Heart left ventricle (tissue), 16 donors: ENCODE data around the gene SGK2. TPM values are rescaled to one million over a fixed set of nuclear protein-coding genes. Genes with fewer than 3 reads are reported as not detected.

Experiments used
- ATAC-seq, 4 donors: fragments of 200-7000 bp; cut with Tn5 transposase; one replicate each; pipeline ENCODE4 v1.9.1; 2020 to 2022; ENCODE audit warnings: moderate library complexity in 4 of 4, mild to moderate bottlenecking in 3 of 4, moderate number of reproducible peaks in 1 of 4
- DNase-seq, 5 donors: peaks; one replicate each; pipeline ENCODE4 v3.0.0-alpha.2; 2020
- H3K27ac ChIP-seq, 12 donors: fragments of 200-600 bp; sonication (generic) in 4 of 12; one replicate each; pipeline versions ENCODE4 v1.5.0 to v1.8.0; 2016 to 2022; ENCODE audit warnings: mild to moderate bottlenecking in 2 of 12
- H3K27me3 ChIP-seq, 9 donors: fragments of 200-600 bp; sonication (generic) in 2 of 9; one replicate each; pipeline versions ENCODE4 v1.5.1 to v1.8.0; 2016 to 2022; ENCODE audit warnings: mild to moderate bottlenecking in 3 of 9
- H3K36me3 ChIP-seq, 9 donors: fragments of 200-600 bp; sonication (generic) in 2 of 9; one replicate each; pipeline versions ENCODE4 v1.5.0 to v1.8.0; 2018 to 2022; ENCODE audit warnings: mild to moderate bottlenecking in 2 of 9
- H3K4me1 ChIP-seq, 12 donors: fragments of 200-600 bp; sonication (generic) in 4 of 12; one replicate each; pipeline versions ENCODE4 v1.5.0 to v1.8.0; 2016 to 2022; ENCODE audit warnings: mild to moderate bottlenecking in 3 of 12
- H3K4me3 ChIP-seq, 12 donors: fragments of 200-600 bp; sonication (generic) in 4 of 12; one replicate each; pipeline versions ENCODE4 v1.5.0 to v1.8.0; 2017 to 2022; ENCODE audit warnings: mild to moderate bottlenecking in 9 of 12, moderate library complexity in 4 of 12
- H3K9me3 ChIP-seq, 12 donors: fragments of 200-600 bp; sonication (generic) in 4 of 12; one replicate each; pipeline versions ENCODE4 v1.5.0 to v1.8.0; 2016 to 2022; ENCODE audit warnings: mild to moderate bottlenecking in 1 of 12
- CTCF ChIP-seq, 12 donors: fragments of 200-600 bp; sonication (generic) in 4 of 12; IDR thresholded peaks; one replicate each; pipeline versions ENCODE4 v1.5.0 to v1.8.0; 2018 to 2022; ENCODE audit warnings: antibody characterized with exemption in 12 of 12, mild to moderate bottlenecking in 5 of 12
- POLR2A ChIP-seq, 2 donors: fragments of 450-650 bp; IDR thresholded peaks; one replicate each; pipeline ENCODE4 v1.6.1; 2017; ENCODE audit warnings: antibody characterized with exemption in 2 of 2, mild to moderate bottlenecking in 2 of 2, moderate library complexity in 2 of 2
- WGBS, 4 donors: extraction: QIAGEN DNeasy Blood & Tissue Kit in 2 of 4; methylation state at CpG; one replicate each; pipeline versions ENCODE4 v1.1.5 to v1.1.7; 2013 to 2018; 5-methylcytosine and 5-hydroxymethylcytosine counted together
- intact Hi-C, 10 donors: fragments of 100-400 bp; cut with DNase I; formaldehyde crosslinking; loops; one replicate each; pipeline versions ENCODE4 v1.11.1 to v1.14.2; 2022
- polyA plus RNA-seq, 2 donors: library from polyadenylated mRNA; stranded (reverse); fragments of 200-250 nt; gene quantifications; one replicate each; pipeline ENCODE4 v1.2.3, GENCODE V29; 2013
- total RNA-seq, 9 donors: library from RNA; depleted of rRNA in 2 of 9; stranded (reverse); fragments of >200 nt in 2 of 9; fragmentation: NEBNext Ultra II Directional in 3 of 9; extraction: Animal tissue kit (Norgen Biotek cat#: 25700) in 3 of 9; gene quantifications; one replicate each; pipeline versions ENCODE4 v1.1.0 to v1.2.4, GENCODE V29; 2016 to 2023
- donor health status: ischemic (EF 13 %, LVEDD 7.1; RV severe dilation, severe dysfunction).
- donor health status: healthy with polysubstance abuse.
- donor health status: DM: no; HTN: yes; CAD: no.
- donor health status: DM: no; HTN: no; CAD: no.
- donor health status: ischemic (EF 25% LVEDD 6.9; RV normal size, moderate dysfunction).
- donor health status: ischemic (EF 25% LVEDD 5.7; RV mildly dilated, moderate dysfunction).
- donor health status: healthy.
- donor health status: DM: yes; HTN: yes; CAD: no.
- donor health status: ischemic (EF 35%, LVEDD 5.7; RV mildly dilated, moderate dysfunction).
- donor health status: nonischemic (EF 11% LVEDD 7.7; RV severe dilation, severe dysfunction).
- donor health status: DM: yes; HTN: yes; CAD: no.
- donor health status: PGD.
- donor health status: ischemic (EF 29% LVEDD 5.4; RV normal size, mild dysfunction).
- donor health status: nonischemic (EF 23%, LVEDD 6.1; RV moderate dilation, normal function).

SGK2 gene
- total and polyA plus RNA-seq, 11 donors = 0.17 to 4.5 (median 0.65) TPM; not detected in 5

DNA sequence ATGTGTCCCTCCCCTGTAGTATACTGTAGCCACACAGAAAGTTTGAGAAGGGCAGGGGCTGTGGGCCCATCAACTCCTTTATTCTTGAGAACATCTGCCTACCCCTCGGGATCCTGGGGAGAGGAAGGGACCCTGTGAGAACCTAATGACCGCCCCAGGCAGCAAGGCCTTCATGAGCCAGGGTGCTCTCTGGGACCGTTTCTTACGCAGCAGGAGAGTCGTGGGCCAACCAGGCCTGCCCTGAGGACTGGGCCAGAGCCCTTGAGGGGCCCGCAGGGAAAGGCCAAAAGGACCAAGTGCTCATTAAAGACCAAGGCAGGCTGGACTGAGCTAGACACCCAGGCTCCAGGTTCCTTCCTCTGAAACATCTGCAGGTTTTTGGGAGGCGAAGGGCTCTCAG lies 5.2 kb downstream of the SGK2 start:
- no peak for ATAC-seq
- intact Hi-C loops = no loop called here
- WGBS, 4 donors = 96 to 98% (median 97%) methylated on average over 5 to 7 of the region's 7 CpGs

GRCh38 chr20:43564455-43564854 lies 5.6 kb downstream of the SGK2 start:
- TF ChIP-seq POLR2A (IDR thresholded peaks at IDR 0.05) (no peak), CTCF (IDR thresholded peaks at IDR 0.05) (no peak)
- DNase-seq (no peak), ATAC-seq (peak in 1 of 4 donors; percentile 38)
- H3K36me3 ChIP-seq = no peaks in the 10 kb centered on the region
- 98 to 100% (median 99%) methylated on average over 3 to 8 of the region's 8 CpGs for WGBS, 4 donors
- no peak overlapping the region for H3K4me3 ChIP-seq
- no peaks in the 10 kb centered on the region for H3K27me3 ChIP-seq
- no peaks in the 10 kb centered on the region for H3K4me1 ChIP-seq
- no peak overlapping the region for H3K27ac ChIP-seq
- intact Hi-C loops = no loop called here
- H3K9me3 ChIP-seq = no peaks in the 10 kb centered on the region

More for the DNA sequence above, 5.2 kb downstream of the SGK2 start:
- Histone ChIP-seq H3K4me1 (no peaks in the 10 kb centered on the region), H3K9me3 (no peaks in the 10 kb centered on the region), H3K36me3 (no peaks in the 10 kb centered on the region), H3K27me3 (no peaks in the 10 kb centered on the region), H3K4me3 (no peak overlapping the region), H3K27ac (no peak overlapping the region)
- TF ChIP-seq POLR2A (IDR thresholded peaks at IDR 0.05) (no peak), CTCF (IDR thresholded peaks at IDR 0.05) (no peak)
- no peak for DNase-seq

DNA sequence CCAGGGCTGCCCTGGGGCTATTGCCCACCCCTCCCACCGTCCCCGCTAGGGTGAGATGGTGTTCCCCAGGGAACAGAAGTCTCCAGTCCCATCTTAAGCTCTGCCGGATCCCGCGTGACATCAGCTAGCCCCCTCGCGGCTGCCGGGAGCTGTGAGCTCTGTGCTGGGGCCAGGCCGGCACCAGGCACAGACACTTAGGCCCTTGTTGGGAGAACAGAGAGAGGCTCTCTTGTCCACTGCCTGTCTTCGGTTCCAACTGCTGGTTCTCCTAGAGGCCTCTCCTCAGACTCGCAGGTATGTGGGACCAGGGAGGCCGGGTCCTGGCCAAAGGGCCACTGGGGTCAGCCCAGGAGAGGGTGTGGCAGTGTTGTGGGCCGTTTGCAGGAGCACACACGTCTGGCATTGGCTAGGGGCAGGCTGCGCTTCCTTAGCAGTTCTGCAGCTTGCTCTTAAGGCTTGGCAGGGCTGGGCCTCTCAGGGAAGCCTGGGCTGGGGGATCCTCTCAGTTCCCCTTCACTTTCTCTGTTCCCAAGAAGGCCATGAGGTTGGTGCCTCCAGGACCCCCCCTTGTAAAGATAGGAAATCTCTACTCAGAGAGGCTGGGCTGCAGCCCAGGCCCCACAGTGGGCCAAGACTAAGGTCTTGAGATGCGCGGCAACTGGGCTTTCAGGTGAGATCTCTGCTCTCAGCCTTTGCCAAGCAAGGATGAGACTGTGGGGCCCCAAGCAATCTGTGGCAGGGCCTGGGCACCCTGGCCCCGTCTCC lies 6.3 kb downstream of the SGK2 start:
- Histone ChIP-seq H3K36me3 (no peaks in the 10 kb centered on the region), H3K9me3 (no peaks in the 10 kb centered on the region), H3K27ac (no peak overlapping the region), H3K27me3 (no peaks in the 10 kb centered on the region), H3K4me1 (no peaks in the 10 kb centered on the region), H3K4me3 (no peak overlapping the region)
- WGBS, 4 donors = 73 to 78% (median 77%) methylated on average over 12 to 18 of the region's 18 CpGs
- no peak for ATAC-seq
- intact Hi-C loops = no loop called here
- TF ChIP-seq CTCF (IDR thresholded peaks at IDR 0.05) (no peak), POLR2A (IDR thresholded peaks at IDR 0.05) (no peak)
- DNase-seq = no peak

DNA sequence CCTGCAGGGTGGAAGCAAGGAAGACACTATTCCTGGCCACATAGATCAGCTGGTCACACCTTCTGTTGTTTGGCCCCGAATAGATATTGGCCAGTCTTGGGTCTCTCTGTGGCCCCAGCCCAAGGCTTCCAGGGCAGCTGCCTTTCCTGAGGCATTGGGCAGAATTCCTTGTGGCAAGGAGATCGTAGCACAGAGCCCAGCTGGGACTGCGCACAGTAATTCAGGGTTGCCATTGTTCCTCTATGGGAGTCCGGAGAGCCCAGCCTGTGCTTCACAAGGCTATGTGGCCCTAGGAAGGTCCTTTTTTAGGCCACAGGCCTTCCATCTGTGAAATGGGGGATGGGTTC lies 6.9 kb downstream of the SGK2 start:
- Histone ChIP-seq H3K4me3 (no peak overlapping the region), H3K9me3 (no peaks in the 10 kb centered on the region), H3K4me1 (no peaks in the 10 kb centered on the region), H3K36me3 (no peaks in the 10 kb centered on the region), H3K27me3 (no peaks in the 10 kb centered on the region), H3K27ac (no peak overlapping the region)
- DNase-seq (no peak), ATAC-seq (no peak)
- TF ChIP-seq CTCF (IDR thresholded peaks at IDR 0.05) = no peak
- TF ChIP-seq POLR2A (IDR thresholded peaks at IDR 0.05) = no peak
- intact Hi-C loops = no loop called here
- WGBS, 4 donors = 79 to 94% (median 85%) methylated on average over 2 to 4 of the region's 4 CpGs
